Mesothelial cell of epicardium (in vitro differentiated cells): ENCODE data around the gene ENOPH1. TPM values are rescaled to one million over a fixed set of nuclear protein-coding genes. Genes with fewer than 3 reads are reported as not detected.

Source experiments
- DNase-seq, 2 experiments: peaks; one replicate each; pipeline ENCODE4 v3.0.0; 2021; ENCODE audit warnings: low spot score in 2 of 2; ENCODE audit not compliant: unreplicated experiment in 2 of 2
- H3K27ac Mint-ChIP-seq: 2 replicates; pipeline ENCODE4 v1.8.0; 2021; ENCODE audit warnings: mixed read lengths
- H3K27me3 Mint-ChIP-seq: 2 replicates; pipeline ENCODE4 v1.8.0; 2021; ENCODE audit warnings: low read depth, mixed read lengths
- H3K36me3 Mint-ChIP-seq: 2 replicates; pipeline ENCODE4 v1.8.0; 2021; ENCODE audit warnings: mixed read lengths
- H3K4me1 Mint-ChIP-seq: 2 replicates; pipeline ENCODE4 v1.8.0; 2021; ENCODE audit warnings: mixed read lengths
- H3K4me3 Mint-ChIP-seq: 2 replicates; pipeline ENCODE4 v1.8.0; 2021; ENCODE audit warnings: mild to moderate bottlenecking, moderate library complexity, mixed read lengths
- H3K9me3 Mint-ChIP-seq: 2 replicates; pipeline ENCODE4 v1.8.0; 2021; ENCODE audit warnings: mixed read lengths
- CTCF ChIP-seq: fragments of 200-600 bp; sonication (generic); IDR thresholded peaks from one replicate; pipeline ENCODE4 v1.5.0; 2021; ENCODE audit warnings: antibody characterized with exemption; ENCODE audit not compliant: unreplicated experiment
- total RNA-seq: library from RNA; stranded (reverse); gene quantifications from 3 replicates; pipeline ENCODE4 v1.2.1, GENCODE V29; 2021

ENOPH1 gene
- total RNA-seq, 1 donor from 2014 or later = 27.5 TPM

DNA sequence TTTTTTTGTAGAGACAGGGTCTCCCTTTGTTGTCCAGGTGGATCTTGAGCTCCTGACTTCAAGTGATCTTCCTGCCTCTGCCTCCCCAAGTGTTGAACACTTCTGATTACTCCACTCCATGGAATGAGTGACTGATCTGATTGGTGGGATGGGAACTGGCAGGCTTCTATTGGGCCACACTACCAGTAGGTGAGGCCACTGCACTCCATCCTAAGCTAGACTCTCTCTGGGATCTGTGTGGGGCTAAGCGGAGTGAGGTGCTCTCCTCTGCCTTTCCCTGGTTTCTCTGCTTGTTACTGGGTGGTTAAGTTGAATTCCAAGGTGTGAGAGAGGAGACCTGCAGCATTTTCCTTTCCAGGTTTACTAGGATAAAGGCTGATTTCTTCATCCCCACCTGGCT, 58.7 kb downstream of the ENOPH1 start:
- no peak for TF ChIP-seq CTCF
- no peak for DNase-seq
- no peaks in the 10 kb centered on the region for H3K36me3 Mint-ChIP-seq
- H3K27ac Mint-ChIP-seq = no peak overlapping the region
- H3K4me1 Mint-ChIP-seq = peaks cover 4% of the 10 kb centered on the region
- H3K9me3 Mint-ChIP-seq = no peaks in the 10 kb centered on the region
- H3K27me3 Mint-ChIP-seq = no peaks in the 10 kb centered on the region
- no peak overlapping the region for H3K4me3 Mint-ChIP-seq

GRCh38 chr4:82489987-82490386, 59.6 kb downstream of the ENOPH1 start:
- H3K27ac Mint-ChIP-seq = no peak overlapping the region
- H3K4me1 Mint-ChIP-seq = peaks cover 4% of the 10 kb centered on the region
- DNase-seq = no peak
- TF ChIP-seq CTCF = no peak
- H3K36me3 Mint-ChIP-seq = no peaks in the 10 kb centered on the region
- H3K27me3 Mint-ChIP-seq = no peaks in the 10 kb centered on the region
- no peak overlapping the region for H3K4me3 Mint-ChIP-seq
- no peaks in the 10 kb centered on the region for H3K9me3 Mint-ChIP-seq

- no peak for TF ChIP-seq CTCF
- peaks cover 3% of the 10 kb centered on the region for H3K4me1 Mint-ChIP-seq
- DNase-seq = no peak
- no peaks in the 10 kb centered on the region for H3K27me3 Mint-ChIP-seq
- H3K27ac Mint-ChIP-seq = no peak overlapping the region
- H3K9me3 Mint-ChIP-seq = no peaks in the 10 kb centered on the region
- H3K4me3 Mint-ChIP-seq = no peak overlapping the region
- H3K36me3 Mint-ChIP-seq = no peaks in the 10 kb centered on the region
Observed at GRCh38 chr4:82491251-82491960, 61.0 kb downstream of the ENOPH1 start.

DNA sequence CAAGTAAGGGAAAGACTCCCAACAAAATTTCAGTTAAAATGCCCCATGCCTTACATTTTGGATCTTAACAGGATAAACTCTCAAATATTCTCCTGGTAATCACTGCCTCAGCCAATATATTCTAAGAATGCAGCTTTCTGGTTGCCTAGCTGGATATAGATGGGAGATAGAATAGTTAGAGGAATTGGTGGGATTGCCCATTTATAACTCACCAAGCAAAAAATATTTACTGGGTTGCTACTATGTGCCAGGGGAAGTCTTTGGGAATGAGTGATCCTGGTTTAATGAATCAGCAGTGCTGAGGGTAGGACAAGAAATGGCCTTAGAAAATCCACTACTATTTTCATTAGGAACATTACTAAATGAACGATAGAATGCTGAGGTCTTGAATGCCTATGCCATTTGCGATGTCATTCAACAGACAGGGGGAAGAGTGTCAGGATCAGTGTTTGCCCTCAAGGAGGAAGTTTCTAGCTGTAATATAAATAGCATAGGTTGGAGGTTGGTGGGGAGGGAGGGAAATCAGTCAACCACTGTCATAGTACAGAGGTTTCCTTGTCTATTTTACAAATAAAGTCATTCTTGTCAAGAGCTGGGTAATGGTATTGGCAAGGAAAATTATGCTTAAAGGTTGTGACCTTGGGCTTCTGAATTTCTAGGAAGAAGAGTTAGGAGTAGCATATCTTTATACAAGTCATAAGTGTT, 63.5 kb downstream of the ENOPH1 start:
- no peak for DNase-seq
- H3K36me3 Mint-ChIP-seq = no peaks in the 10 kb centered on the region

DNA sequence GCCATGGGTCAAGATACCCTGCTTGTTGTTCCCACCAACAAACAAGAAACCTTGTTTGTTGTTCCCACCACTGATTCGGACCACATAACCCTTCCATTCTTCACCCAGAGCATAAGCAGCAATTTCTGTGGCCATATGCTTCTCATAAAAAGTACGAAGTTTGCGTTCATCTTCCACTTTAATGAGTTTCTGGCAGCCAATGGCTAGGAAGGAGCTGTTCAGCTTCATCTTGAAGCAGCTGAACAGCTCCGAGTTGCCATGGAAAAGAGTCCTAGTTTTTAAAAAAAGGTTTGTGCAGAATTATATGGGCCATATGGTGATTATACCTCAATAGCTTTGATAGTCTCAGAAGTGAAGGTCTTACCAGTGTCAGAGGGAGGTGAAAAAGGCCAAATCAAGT, 65.3 kb downstream of the ENOPH1 start:
- H3K27ac Mint-ChIP-seq = no peak overlapping the region
- no peaks in the 10 kb centered on the region for H3K9me3 Mint-ChIP-seq
- H3K4me1 Mint-ChIP-seq = peaks cover 5% of the 10 kb centered on the region
- no peaks in the 10 kb centered on the region for H3K27me3 Mint-ChIP-seq
- no peak for DNase-seq
- TF ChIP-seq CTCF = no peak
- no peak overlapping the region for H3K4me3 Mint-ChIP-seq
- H3K36me3 Mint-ChIP-seq = no peaks in the 10 kb centered on the region

More for the DNA sequence above, 63.5 kb downstream of the ENOPH1 start:
- no peak for TF ChIP-seq CTCF
- no peak overlapping the region for H3K27ac Mint-ChIP-seq
- H3K27me3 Mint-ChIP-seq = no peaks in the 10 kb centered on the region
- no peaks in the 10 kb centered on the region for H3K9me3 Mint-ChIP-seq
- no peaks in the 10 kb centered on the region for H3K4me1 Mint-ChIP-seq
- H3K4me3 Mint-ChIP-seq = no peak overlapping the region
